A549 (cell line): ENCODE results near the gene XRCC3. TPM values are rescaled to one million over a fixed set of nuclear protein-coding genes. Genes with fewer than 3 reads are reported as not detected.

Experiments used
- ATAC-seq, 2 experiments: fragments of 200-7000 bp in 1 of 2; fragments of >200 bp in 1 of 2; cut with Nextera tagmentation in 1 of 2; cut with Tn5 transposase in 1 of 2; 3 replicates each; pipeline versions ENCODE4 v1.8.0 to v1.9.1; 2018 to 2020; ENCODE audit warnings: mild to moderate bottlenecking in 1 of 2, moderate library complexity in 1 of 2
- CTCF ChIA-PET: fragments of 300-600 bp; sonication (Branson Sonifier 250); formaldehyde crosslinking; extraction: SDS; loops from one replicate; lab custom pipeline; 2021; ENCODE audit warnings: antibody characterized with exemption, inconsistent platforms; lab: Yijun Ruan, JAX
- POLR2A ChIA-PET: fragments of 350-600 bp; formaldehyde crosslinking; extraction: SDS; loops from one replicate; lab custom pipeline; 2021; ENCODE audit warnings: antibody characterized with exemption, inconsistent platforms; lab: Yijun Ruan, JAX
- DNase-seq, 2 experiments: peaks; one replicate each; pipeline versions ENCODE4 v3.0.0 to v3.0.0-alpha.2; 2011 to 2016; ENCODE audit warnings: low read depth in 1 of 2, low spot score in 1 of 2
- FAIRE-seq: peaks from 2 replicates; lab custom pipeline; 2011; peaks lifted over from hg19 to GRCh38; lab: Jason Lieb, UNC
- H3K27ac ChIP-seq, 2 experiments: fragments of >200 bp; sonication (Bioruptor Twin); formaldehyde crosslinking; 3 replicates each; pipeline ENCODE4 v1.5.1; 2016 to 2017
- H3K4me1 ChIP-seq: fragments of >200 bp; sonication (Bioruptor Twin); formaldehyde crosslinking; 3 replicates; pipeline ENCODE4 v1.6.1; 2016
- H3K4me2 ChIP-seq: fragments of >200 bp; sonication (Bioruptor Twin); formaldehyde crosslinking; 3 replicates; pipeline ENCODE4 v1.6.1; 2016
- H3K4me3 ChIP-seq: fragments of >200 bp; sonication (Bioruptor Twin); formaldehyde crosslinking; 3 replicates; pipeline ENCODE4 v1.5.1; 2016
- H3K9me3 ChIP-seq: fragments of >200 bp; sonication (Bioruptor Twin); formaldehyde crosslinking; 3 replicates; pipeline ENCODE4 v1.6.1; 2016
- CHD2 ChIP-seq: fragments of 150-350 bp; IDR thresholded peaks from 2 replicates; pipeline ENCODE4 v1.6.1; 2014; ENCODE audit warnings: low read length; ENCODE audit not compliant: partially characterized antibody
- FOSL2 ChIP-seq, 2 experiments: fragments of 450-650 bp in 1 of 2; fragments of >200 bp in 1 of 2; sonication (Bioruptor Twin) in 1 of 2; formaldehyde crosslinking; IDR thresholded peaks; 2 replicates each; pipeline versions ENCODE4 v1.5.0 to v1.6.1; 2016 to 2020; ENCODE audit warnings: mild to moderate bottlenecking in 1 of 2, moderate library complexity in 1 of 2
- FOXS1 ChIP-seq: fragments of 250-450 bp; sonication (Bioruptor Pico); IDR thresholded peaks from 2 replicates; pipeline ENCODE4 v1.5.0; 2020; ENCODE audit warnings: mild to moderate bottlenecking, moderate library complexity
- HES2 ChIP-seq: fragments of >200 bp; sonication (Bioruptor Twin); formaldehyde crosslinking; IDR thresholded peaks from 2 replicates; pipeline ENCODE4 v1.6.1; 2016
- HOXB5 ChIP-seq: fragments of 250-450 bp; sonication (Bioruptor Pico); IDR thresholded peaks from 2 replicates; pipeline ENCODE4 v1.5.0; 2020; ENCODE audit warnings: mild to moderate bottlenecking, moderate library complexity
- JUN ChIP-seq, 2 experiments: fragments of >200 bp; sonication (Bioruptor Twin); formaldehyde crosslinking; IDR thresholded peaks; 2 replicates in 1 of 2; 3 replicates in 1 of 2; pipeline ENCODE4 v1.6.1; 2016 to 2017
- KDM5A ChIP-seq: fragments of 200-600 bp; sonication (generic); IDR thresholded peaks from 2 replicates; pipeline ENCODE4 v1.6.1; 2016; ENCODE audit warnings: antibody characterized with exemption, mild to moderate bottlenecking
- MAX ChIP-seq: IDR thresholded peaks from 2 replicates; pipeline ENCODE4 v1.6.1; 2012
- NFE2L2 ChIP-seq: fragments of 150-350 bp; conservative IDR thresholded peaks from 2 replicates; pipeline ENCODE4 v1.6.1; 2014; ENCODE audit warnings: low read length
- NPAS2 ChIP-seq: fragments of 250-450 bp; sonication (Bioruptor Pico); IDR thresholded peaks from 2 replicates; pipeline ENCODE4 v1.8.0; 2022; ENCODE audit warnings: mild to moderate bottlenecking, moderate library complexity, borderline replicate concordance
- RAD21 ChIP-seq, 2 experiments: fragments of >200 bp in 1 of 2; sonication (Bioruptor Twin) in 1 of 2; formaldehyde crosslinking in 1 of 2; IDR thresholded peaks in 1 of 2; conservative IDR thresholded peaks in 1 of 2; 2 replicates in 1 of 2; 3 replicates in 1 of 2; pipeline ENCODE4 v1.6.1; 2012 to 2018; ENCODE audit warnings: inconsistent platforms in 1 of 2
- REST ChIP-seq: fragments of 200-600 bp; sonication (generic); IDR thresholded peaks from 2 replicates; pipeline ENCODE4 v1.6.1; 2016; ENCODE audit warnings: antibody characterized with exemption, mild to moderate bottlenecking, moderate library complexity
- RNF2 ChIP-seq: fragments of 200-600 bp; sonication (generic); IDR thresholded peaks from 2 replicates; pipeline ENCODE4 v1.6.1; 2016; ENCODE audit warnings: low read depth, mild to moderate bottlenecking, antibody characterized with exemption, moderate library complexity, borderline replicate concordance
- TFCP2L1 ChIP-seq: fragments of 250-450 bp; sonication (Bioruptor Pico); IDR thresholded peaks from 2 replicates; pipeline ENCODE4 v1.5.0; 2021; ENCODE audit warnings: mild to moderate bottlenecking
- TP53 ChIP-seq: fragments of 250-450 bp; sonication (Bioruptor Pico); IDR thresholded peaks from 2 replicates; pipeline ENCODE4 v1.5.0; 2021; ENCODE audit warnings: mild to moderate bottlenecking, moderate library complexity
- ZC3H11A ChIP-seq: fragments of 450-650 bp; IDR thresholded peaks from 2 replicates; pipeline ENCODE4 v1.6.1; 2014; ENCODE audit warnings: antibody characterized with exemption, mild to moderate bottlenecking
- ZNF302 ChIP-seq: fragments of 250-450 bp; sonication (Bioruptor Pico); IDR thresholded peaks from 2 replicates; pipeline ENCODE4 v1.9.0; 2021; ENCODE audit warnings: inconsistent platforms, mild to moderate bottlenecking, moderate library complexity
- ZSCAN20 ChIP-seq: fragments of 250-450 bp; sonication (Bioruptor Pico); IDR thresholded peaks from 2 replicates; pipeline ENCODE4 v1.8.0; 2022; ENCODE audit warnings: mild to moderate bottlenecking, moderate library complexity
- WGBS: methylation state at CpG from one replicate; pipeline ENCODE4 v1.1.6; 2017; ENCODE audit errors: missing lambda C conversion rate; 5-methylcytosine and 5-hydroxymethylcytosine counted together
- polyA plus RNA-seq, 4 experiments: library from polyadenylated mRNA; depleted of rRNA in 3 of 4; stranded (reverse); fragments of >200 nt; fragmentation: RNase III in 1 of 4; extraction: RNeasy Plus Mini Kit Qiagen cat#74134 plus additional on column Dnase treatment in 1 of 4; gene quantifications; 2 replicates in 3 of 4; 3 replicates in 1 of 4; pipeline ENCODE4 v1.2.3, GENCODE V29; 2011 to 2017
- TF ChIP-seq, protein P1 (sequence below): IDR thresholded peaks from 2 replicates; pipeline ENCODE4 v1.6.1; 2012; ENCODE audit warnings: low read depth, borderline replicate concordance

XRCC3 gene
- polyA plus RNA-seq, 2 of the 4 experiments (the other 2 are of a cell fraction) = 23.0 to 28.1 TPM

- no peak for FAIRE-seq
- no peak for DNase-seq
- WGBS = 91% methylated on average over 16 of the region's 16 CpGs
- no peaks in the 10 kb centered on the region for H3K9me3 ChIP-seq
- ChIA-PET CTCF (interaction anchor here (1.1 to 1.6 kb wide), 4 partner anchors 10 to 117 kb away, joined by 3 to 5 read pairs (median 3); no protein-coding TSS in a partner anchor), POLR2A (no interaction called here)
- peaks cover 10% of the 10 kb centered on the region; the same call in 2 of the 3 replicates for H3K4me1 ChIP-seq
- no peak overlapping the region for H3K4me3 ChIP-seq
- no peak overlapping the region for H3K27ac ChIP-seq
- H3K4me2 ChIP-seq = no peak overlapping the region
- TF ChIP-seq JUN (IDR thresholded peaks at IDR 0.05) = no peak
- no peak for ATAC-seq
Observed at GRCh38 chr14:103688906-103689902, 26.0 kb downstream of the XRCC3 start.

DNA sequence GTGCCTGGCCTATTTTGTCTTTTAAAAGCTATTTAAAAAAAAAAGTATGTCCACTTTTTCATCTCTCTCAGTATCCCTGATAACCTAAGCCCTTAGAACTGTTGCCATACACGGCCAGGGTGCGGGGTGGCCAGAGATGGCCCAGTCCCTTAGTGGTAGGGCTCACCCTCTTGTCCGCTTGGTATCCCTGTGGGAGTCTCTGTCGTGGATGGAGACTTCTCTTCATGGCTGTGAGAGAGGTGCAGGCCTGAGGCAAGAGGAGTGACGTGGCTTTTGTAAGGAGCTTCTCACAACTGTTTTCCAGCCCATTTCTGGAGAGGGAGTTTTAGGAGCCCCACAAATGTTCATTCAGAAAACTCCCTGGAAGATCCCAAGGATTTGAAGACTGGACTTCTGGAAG, 26.8 kb downstream of the XRCC3 start:
- no peak for ATAC-seq
- ChIA-PET CTCF (interaction anchor here (1.1 to 1.6 kb wide), 3 partner anchors 9 to 25 kb away, joined by 3 read pairs; no protein-coding TSS in a partner anchor), POLR2A (no interaction called here)
- no peak for FAIRE-seq
- TF ChIP-seq MAX = no peak
- TF ChIP-seq NFE2L2 = no peak
- TF ChIP-seq HES2 = no peak
- TF ChIP-seq, protein P1, sequence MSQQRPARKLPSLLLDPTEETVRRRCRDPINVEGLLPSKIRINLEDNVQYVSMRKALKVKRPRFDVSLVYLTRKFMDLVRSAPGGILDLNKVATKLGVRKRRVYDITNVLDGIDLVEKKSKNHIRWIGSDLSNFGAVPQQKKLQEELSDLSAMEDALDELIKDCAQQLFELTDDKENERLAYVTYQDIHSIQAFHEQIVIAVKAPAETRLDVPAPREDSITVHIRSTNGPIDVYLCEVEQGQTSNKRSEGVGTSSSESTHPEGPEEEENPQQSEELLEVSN = no peak
- no peak for TF ChIP-seq TP53 (CRISPR knock-in tag)
- TF ChIP-seq ZNF302 (CRISPR knock-in tag) = no peak
- no peak for TF ChIP-seq RNF2
- no peak for TF ChIP-seq REST
- no peak for TF ChIP-seq ZC3H11A
- TF ChIP-seq KDM5A = no peak
- TF ChIP-seq ZSCAN20 (CRISPR knock-in tag) = no peak
- no peak for DNase-seq
- H3K4me2 ChIP-seq = no peak overlapping the region
- no peak overlapping the region for H3K27ac ChIP-seq
- no peaks in the 10 kb centered on the region for H3K9me3 ChIP-seq
- peaks cover 7% of the 10 kb centered on the region; the same call in 2 of the 3 replicates for H3K4me1 ChIP-seq
- no peak overlapping the region for H3K4me3 ChIP-seq
- 87% methylated on average over 5 of the region's 5 CpGs for WGBS

DNA sequence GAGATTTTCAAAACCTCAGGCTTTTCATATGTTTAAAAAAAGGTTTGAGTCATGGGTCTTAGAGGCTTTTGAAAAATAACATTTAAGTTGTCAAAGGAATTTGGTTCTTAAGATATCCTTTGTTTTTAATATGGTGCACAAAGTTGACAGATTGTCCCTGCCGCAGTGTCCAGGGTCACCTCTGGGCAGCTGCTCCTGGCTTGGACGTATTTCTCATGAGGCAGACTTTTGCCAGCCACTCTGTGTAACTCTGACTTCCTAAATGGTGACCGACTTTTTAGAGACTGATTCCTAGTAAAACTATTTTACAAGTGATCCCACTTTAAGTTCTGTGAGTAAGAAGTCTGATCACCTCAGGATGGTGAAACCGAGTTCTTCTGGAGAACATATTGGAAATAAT, 27.5 kb downstream of the XRCC3 start:
- ChIA-PET POLR2A (no interaction called here), CTCF (no interaction called here)
- peaks cover under 1% of the 10 kb centered on the region; the same call in 2 of the 3 replicates for H3K4me1 ChIP-seq
- no peak for DNase-seq
- no peak for FAIRE-seq
- H3K27ac ChIP-seq = no peak overlapping the region
- no peak for ATAC-seq
- 93% methylated on average over 4 of the region's 4 CpGs for WGBS
- H3K4me2 ChIP-seq = no peak overlapping the region
- no peaks in the 10 kb centered on the region for H3K9me3 ChIP-seq
- no peak overlapping the region for H3K4me3 ChIP-seq
- no peak for TF ChIP-seq NPAS2 (CRISPR knock-in tag)
- TF ChIP-seq FOXS1 (CRISPR knock-in tag) = no peak
- no peak for TF ChIP-seq CHD2
- TF ChIP-seq KDM5A = no peak
- TF ChIP-seq FOSL2 (IDR thresholded peaks at IDR 0.05) = no peak
- no peak for TF ChIP-seq FOSL2 (CRISPR knock-in tag; IDR thresholded peaks at IDR 0.05)
- no peak for TF ChIP-seq TFCP2L1 (CRISPR knock-in tag)
- TF ChIP-seq REST = no peak
- TF ChIP-seq, protein P1 = no peak
- TF ChIP-seq HOXB5 (CRISPR knock-in tag) = no peak
- TF ChIP-seq HES2 = no peak
- TF ChIP-seq NFE2L2 = no peak
- no peak for TF ChIP-seq RAD21 (conservative IDR thresholded peaks at IDR 0.05 in 1 of 2, IDR thresholded peaks at IDR 0.05 in 1 of 2)
